LNCaP clone FGC (cell line): Measurements from ENCODE around the gene CA4.
"Not testable (repeated sequence)": the region's sequence is repeated elsewhere in the genome, so short reads cannot be mapped to it uniquely, and the experiment has no call there.

Experiments used
- DNase-seq: peaks from one replicate; pipeline ENCODE4 v3.0.0-alpha.2; 2011; ENCODE audit warnings: low read depth
- H3K4me3 ChIP-seq: 2 replicates; pipeline ENCODE4 v1.5.1; 2011; ENCODE audit warnings: mild to moderate bottlenecking, low read depth, low read length, control low read depth
- TF ChIP-seq, protein P1 (sequence below): IDR thresholded peaks from 2 replicates; pipeline ENCODE4 v1.5.1; 2012; ENCODE audit warnings: mild to moderate bottlenecking; ENCODE audit not compliant: control insufficient read depth, insufficient read depth; ENCODE audit errors: extremely low read depth

Gene CA4

GRCh38 chr17:60174035-60174434 lies 24.3 kb downstream of the CA4 start:
- no peak overlapping the region for H3K4me3 ChIP-seq
- no peak for DNase-seq
- TF ChIP-seq, protein P1, sequence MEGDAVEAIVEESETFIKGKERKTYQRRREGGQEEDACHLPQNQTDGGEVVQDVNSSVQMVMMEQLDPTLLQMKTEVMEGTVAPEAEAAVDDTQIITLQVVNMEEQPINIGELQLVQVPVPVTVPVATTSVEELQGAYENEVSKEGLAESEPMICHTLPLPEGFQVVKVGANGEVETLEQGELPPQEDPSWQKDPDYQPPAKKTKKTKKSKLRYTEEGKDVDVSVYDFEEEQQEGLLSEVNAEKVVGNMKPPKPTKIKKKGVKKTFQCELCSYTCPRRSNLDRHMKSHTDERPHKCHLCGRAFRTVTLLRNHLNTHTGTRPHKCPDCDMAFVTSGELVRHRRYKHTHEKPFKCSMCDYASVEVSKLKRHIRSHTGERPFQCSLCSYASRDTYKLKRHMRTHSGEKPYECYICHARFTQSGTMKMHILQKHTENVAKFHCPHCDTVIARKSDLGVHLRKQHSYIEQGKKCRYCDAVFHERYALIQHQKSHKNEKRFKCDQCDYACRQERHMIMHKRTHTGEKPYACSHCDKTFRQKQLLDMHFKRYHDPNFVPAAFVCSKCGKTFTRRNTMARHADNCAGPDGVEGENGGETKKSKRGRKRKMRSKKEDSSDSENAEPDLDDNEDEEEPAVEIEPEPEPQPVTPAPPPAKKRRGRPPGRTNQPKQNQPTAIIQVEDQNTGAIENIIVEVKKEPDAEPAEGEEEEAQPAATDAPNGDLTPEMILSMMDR, result no peak

GRCh38 chr17:60174767-60175166 lies 25.0 kb downstream of the CA4 start:
- not testable (repeated sequence) for H3K4me3 ChIP-seq, DNase-seq

DNA sequence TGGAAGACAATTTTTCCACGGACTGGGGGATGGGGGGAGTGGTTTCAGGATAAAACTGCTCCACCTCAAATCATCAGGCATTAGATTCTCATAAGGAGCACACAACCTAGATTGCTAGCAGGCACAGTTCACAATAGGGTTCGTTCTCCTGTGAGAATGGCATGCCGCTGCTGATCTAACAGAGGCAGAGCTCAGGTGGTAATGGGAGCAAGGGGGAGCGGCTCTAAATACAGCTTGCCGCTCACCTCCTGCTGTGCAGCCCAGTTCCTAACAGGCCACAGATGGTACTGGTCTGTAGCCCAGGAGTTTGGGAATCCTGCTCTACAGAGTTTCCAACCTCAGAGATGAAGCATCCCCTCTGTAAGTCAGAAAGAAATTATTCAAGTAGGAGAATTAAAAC lies 27.0 kb downstream of the CA4 start:
- not testable (repeated sequence) for DNase-seq, H3K4me3 ChIP-seq

DNA sequence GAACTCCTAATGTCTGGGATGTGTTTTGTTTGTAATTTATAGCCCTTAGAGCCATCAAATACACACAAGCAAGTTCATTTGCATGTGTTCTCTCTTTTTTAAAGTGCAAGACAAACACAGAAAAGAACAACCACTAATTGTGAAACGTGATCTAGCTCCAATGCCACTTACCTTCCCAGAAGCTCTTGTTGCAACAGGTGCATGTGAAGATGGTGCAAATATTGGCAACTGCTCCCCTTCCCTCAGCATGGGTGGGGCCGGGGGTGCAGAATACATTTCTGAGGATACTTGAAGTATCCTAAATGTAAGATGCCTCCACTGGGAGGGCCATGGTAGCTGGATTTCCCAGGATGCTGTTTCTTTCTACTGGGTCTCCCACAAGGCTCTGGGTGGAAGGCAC lies 28.4 kb downstream of the CA4 start:
- not testable (repeated sequence) for DNase-seq, H3K4me3 ChIP-seq

DNA sequence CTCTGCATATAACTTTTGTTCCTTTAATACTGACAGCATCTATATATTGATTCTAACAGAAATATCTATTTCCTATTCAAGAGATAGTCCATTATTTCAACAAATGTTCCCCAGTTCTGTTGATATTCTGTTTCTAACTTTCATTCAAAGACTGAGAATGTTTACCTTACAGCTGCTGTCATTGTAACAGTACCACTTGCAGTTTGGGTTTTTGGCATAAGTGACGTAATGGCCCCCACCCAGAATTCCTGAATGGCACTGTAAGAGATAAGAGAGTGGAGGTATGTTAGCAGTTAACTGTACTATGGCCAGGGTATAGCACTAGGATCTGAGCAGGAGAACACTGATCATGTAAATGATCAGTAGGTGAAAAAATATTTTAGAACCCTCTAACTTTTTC lies 30.6 kb downstream of the CA4 start:
- not testable (repeated sequence) for DNase-seq, H3K4me3 ChIP-seq

- not testable (repeated sequence) for H3K4me3 ChIP-seq, DNase-seq
Measured at GRCh38 chr17:60186372-60186771, 36.6 kb downstream of the CA4 start.

GRCh38 chr17:60186846-60187745 lies 37.3 kb downstream of the CA4 start:
- DNase-seq, result peak; percentile 72
- H3K4me3 ChIP-seq, result not testable (repeated sequence)

- H3K4me3 ChIP-seq, result no peak overlapping the region
- DNase-seq, result no peak
- TF ChIP-seq, protein P1, result no peak
Measured at GRCh38 chr17:60188759-60189158, 39.0 kb downstream of the CA4 start.

DNA sequence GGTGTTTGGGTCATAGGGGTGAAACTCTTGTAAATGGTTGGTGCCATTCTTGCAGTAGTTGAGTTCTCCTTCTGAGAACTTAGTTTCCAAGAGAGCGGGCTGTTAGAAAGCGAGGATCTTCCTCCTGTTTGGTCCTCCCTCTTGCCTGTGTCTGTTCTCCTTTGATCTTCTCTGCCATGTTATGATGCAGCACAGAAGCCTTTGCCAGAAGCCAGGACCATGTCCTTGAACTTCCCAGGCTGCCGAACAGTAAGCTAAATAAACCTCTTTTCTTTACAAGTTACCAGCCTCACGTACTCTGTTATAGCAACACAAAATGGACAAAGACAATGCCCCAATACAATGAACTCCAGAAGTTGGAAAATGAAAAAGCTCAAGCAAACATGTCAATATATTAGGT lies 40.3 kb downstream of the CA4 start:
- not testable (repeated sequence) for H3K4me3 ChIP-seq, DNase-seq

DNA sequence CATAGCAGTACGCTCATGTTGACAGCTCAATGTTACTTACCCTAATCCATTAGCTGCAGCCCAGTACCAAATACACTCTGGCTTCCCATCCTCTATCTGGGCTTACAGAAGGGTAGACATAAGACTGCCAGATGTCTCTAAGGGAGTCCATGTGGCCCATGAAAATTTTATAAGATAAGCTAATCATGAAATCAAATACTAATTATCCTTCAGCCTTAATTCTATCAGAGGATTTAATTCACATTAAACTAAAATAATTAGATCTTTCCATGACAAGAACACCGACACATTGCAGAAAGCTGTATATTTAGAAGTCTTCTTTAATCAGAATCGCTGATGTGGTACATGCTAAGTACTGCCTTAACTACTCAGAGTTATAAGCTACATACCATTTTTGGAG lies 43.3 kb downstream of the CA4 start:
- not testable (repeated sequence) for DNase-seq, H3K4me3 ChIP-seq

- H3K4me3 ChIP-seq, result no peak overlapping the region
- DNase-seq, result no peak
- TF ChIP-seq, protein P1, result no peak
Measured at GRCh38 chr17:60193482-60193881, 43.7 kb downstream of the CA4 start.

DNA sequence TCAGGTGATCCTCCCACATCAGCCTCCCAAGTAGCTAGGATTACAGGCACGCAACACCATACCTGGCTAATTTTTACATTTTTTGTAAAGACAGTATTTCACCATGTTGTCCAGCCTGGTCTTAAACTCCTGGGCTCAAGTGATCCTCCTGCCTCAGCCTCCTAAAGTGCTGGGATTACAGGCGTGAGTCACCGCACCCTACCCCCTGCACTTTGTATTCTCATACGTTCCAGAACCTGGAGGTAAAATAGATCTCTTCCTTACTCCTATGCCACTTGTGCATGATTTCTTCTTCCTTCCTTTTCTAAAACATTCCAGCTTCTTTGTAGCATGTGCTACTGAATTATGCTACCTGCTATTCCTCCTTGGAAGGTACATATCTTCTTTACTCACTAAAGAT lies 44.4 kb downstream of the CA4 start:
- DNase-seq, H3K4me3 ChIP-seq: not testable (repeated sequence)

- DNase-seq, H3K4me3 ChIP-seq: not testable (repeated sequence)
Measured at GRCh38 chr17:60198630-60199029, 48.9 kb downstream of the CA4 start.

GRCh38 chr17:60205782-60206181 lies 56.0 kb downstream of the CA4 start:
- not testable (repeated sequence) for H3K4me3 ChIP-seq

DNA sequence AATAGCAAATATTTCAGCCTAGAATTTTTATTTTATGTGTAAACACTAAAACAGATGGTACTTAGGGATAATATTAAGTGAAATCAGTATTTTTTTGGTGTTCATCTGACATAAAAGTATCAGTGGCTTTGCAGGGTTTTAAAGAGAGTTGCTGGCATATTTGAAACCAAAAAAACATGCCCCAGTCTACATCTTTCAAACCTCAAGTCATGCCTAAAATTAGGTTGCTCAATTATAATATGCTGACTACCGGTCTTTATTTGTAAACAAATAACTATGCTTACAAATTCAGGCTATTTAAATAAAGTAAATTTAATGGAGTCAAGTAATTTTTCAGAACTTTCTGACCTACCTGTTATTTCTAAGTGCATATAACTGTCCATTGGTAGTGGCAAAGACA lies 58.5 kb downstream of the CA4 start:
- DNase-seq, H3K4me3 ChIP-seq: not testable (repeated sequence)

More at GRCh38 chr17:60205782-60206181, 56.0 kb downstream of the CA4 start:
- not testable (repeated sequence) for DNase-seq
